ENCODE data around the gene MYL12B.

DNA sequence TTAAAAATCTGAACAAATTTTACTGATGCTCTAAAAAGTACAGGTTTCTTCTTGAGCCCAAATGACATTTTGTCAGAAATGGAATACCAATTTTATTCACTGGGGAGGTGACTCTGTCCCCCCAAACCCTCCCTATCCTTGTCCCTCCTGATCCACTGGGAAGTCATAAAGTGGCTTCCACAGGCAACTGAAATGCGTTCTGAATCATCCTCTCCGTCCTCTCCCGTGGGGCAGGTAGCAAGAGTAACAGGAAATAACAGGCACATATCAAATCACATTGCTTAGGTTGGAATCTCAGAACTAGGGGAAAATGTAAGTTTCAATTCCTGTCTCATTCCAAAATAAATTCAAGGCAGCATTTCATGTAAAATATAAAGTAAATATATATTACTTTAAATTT is 44.5 kb downstream of the MYL12B start:
- TF ChIP-seq CTCF (IDR thresholded peaks at IDR 0.05 in 8 of 11, conservative IDR thresholded peaks at IDR 0.05 in 3 of 11) (no peak), POLR2A (IDR thresholded peaks at IDR 0.05) (no peak)

Data from spleen (tissue), 7 donors.